ENCODE results near the gene OXSR1.
"Not testable (repeated sequence)": the region's sequence is repeated elsewhere in the genome, so short reads cannot be mapped to it uniquely, and the experiment has no call there.

The OXSR1 gene

DNA sequence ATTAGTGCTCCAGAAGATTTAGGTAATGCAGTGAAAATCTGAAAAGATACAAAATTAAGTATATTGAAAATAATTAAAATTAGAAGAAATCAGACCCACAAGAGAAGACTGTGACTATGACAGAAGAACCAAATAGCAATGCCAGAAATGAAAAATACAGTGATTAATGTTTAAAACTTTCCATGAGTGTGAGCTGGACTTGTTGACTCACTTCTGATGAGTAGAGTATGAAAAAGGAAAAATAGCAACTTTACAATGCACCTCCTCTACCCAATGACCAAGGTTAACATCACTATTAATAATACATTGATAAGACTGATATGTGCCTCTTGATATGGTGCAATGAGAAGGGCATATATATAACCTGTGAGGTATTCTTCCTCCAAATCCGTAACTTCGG, 60.9 kb downstream of the OXSR1 start:
- peak; percentile 19 for DNase-seq (ENCODE audit: low spot score)

DNA sequence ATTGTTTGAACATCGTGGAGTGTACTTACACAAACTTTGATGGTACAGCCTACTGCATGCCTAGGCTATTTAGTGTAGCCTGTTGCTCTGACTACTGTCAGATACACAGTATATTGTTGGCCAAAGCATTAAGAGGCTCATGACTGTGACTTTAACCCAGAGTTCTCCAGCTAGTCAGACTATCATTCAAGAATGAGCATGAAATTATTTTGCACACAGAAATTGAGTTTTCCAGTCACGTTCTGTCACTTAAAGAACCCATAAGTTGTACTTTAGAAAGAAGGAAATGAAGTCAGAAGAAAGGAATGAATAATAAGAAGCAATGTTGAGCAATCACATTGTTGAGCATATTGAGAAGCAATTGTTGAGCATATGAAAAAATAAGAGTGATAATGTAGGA, 62.7 kb downstream of the OXSR1 start:
- DNase-seq (ENCODE audit: low spot score), result peak; percentile 53

DNA sequence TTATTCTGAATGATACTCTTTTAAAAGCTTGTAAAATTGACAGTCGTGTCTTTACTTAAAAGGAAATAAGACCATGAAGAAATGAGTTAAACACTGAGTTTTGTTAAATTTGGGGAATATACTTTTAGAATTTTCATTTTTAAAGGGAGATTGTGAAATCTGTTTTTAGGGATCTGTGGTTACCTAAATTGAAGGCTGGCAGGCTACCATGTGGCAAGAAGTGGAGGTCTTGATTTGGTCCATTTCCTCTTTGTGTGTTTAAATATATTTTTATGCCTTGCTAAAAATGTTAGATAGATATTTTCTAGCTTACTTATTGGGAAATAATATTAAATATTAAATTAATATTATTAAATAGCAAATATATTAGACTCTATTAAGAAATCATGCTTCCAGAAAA, 63.7 kb downstream of the OXSR1 start:
- DNase-seq (ENCODE audit: low spot score), result no peak

DNA sequence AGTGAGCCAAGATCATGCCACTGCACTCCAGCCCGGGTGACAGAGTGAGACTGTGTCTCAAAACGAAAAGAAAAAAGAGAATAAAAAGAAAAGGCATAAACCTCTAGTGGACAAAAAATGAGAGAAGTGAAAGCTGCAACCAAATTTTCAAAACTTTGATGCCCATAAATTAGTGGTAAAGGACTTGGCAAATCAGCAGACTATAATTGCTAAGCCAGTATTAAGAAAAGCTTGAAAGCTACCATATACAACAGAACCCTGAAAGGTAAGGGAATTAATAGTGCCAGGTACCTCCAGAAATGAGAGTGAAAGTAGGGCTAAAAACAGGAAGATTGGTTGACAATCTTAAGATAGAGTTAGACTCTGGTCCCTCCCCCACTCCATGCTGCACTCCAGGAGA, 67.4 kb downstream of the OXSR1 start:
- DNase-seq (ENCODE audit: low spot score), result no peak

DNA sequence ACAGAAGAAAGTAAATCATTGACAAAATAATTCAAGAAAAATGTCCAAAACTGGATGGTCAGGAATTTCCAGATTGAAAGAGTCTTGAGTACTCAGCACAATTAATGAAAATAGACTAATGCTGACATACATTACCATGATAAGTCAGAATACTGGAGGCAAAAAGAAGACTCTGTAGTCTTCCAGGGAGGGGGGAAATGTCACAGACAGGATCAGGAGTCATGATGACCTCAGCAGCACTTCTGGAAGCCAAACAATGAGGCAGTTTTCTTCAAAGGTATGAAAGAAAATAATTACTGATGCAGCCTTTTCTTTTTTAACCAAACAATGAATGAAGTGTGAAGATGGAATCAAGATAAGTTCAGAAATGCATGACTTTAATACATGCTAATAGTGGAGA, 70.1 kb downstream of the OXSR1 start:
- DNase-seq (ENCODE audit: low spot score), result no peak

DNA sequence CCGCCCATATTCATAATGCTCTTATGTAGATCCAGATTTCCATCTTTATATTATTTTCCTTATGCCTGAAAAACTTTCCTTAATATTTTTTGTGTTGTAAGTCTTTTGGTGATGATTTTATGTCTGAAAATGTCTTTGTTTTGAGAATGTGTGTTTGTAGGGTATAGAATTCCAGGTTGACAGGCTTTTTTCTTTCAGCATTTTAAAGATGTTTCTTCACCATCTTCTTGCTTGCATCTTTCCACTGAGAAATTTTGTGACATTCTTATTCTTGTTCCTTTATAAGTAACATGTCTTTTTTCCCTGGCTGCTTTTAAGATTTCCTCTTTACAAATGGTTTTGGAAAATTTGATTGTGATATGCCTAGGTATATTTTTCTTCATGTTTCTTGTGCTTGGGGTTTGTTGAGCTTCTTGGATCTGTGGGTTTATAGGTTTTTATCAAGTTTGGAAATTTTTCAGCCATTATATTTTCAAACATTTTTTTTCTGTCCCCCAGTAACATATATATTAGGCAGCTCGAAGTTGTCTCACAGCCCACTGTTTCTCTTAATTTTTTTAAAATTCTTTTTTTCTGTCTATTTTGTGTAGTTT, 73.2 kb downstream of the OXSR1 start:
- no peak for DNase-seq (ENCODE audit: low spot score)

DNA sequence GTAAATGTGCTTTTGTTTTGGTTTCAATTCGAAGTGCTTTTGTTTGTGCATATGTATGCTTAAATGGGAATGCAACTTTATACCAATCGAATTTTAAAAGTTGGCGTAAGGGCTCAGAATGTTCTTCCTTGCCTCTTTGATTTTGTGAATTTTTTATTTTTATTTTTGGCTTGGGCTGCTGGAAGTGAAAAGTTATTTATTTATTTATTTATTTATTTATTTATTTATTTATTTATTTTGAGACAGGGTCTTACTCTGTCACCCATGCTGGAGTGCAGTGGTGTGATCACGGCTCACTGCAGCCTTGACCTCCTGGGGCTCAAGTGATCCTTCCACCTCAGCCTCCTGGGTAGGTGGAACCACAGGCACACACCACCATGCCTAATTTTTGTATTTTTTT, 77.5 kb downstream of the OXSR1 start:
- DNase-seq (ENCODE audit: low spot score), result not testable (repeated sequence)

DNA sequence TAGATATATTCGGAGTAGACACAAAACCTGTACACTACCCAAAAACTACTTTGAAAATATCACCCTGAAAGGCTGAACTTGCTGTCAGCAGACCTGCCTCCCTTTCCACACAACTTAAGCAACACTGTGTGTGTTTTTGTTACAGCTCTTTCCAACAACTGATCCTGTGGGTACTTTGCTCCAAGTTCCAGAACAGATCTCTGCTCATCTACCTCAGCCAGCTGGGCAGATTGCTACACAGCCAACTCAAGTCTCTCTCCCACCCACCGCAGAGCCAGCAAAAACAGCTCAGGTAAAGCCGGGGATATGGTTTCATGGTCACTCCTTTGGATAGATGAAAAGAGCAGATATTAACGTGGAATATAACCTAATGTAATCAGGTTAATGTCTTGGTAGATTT, 80.6 kb downstream of the OXSR1 start:
- no peak for DNase-seq (ENCODE audit: low spot score)

DNA sequence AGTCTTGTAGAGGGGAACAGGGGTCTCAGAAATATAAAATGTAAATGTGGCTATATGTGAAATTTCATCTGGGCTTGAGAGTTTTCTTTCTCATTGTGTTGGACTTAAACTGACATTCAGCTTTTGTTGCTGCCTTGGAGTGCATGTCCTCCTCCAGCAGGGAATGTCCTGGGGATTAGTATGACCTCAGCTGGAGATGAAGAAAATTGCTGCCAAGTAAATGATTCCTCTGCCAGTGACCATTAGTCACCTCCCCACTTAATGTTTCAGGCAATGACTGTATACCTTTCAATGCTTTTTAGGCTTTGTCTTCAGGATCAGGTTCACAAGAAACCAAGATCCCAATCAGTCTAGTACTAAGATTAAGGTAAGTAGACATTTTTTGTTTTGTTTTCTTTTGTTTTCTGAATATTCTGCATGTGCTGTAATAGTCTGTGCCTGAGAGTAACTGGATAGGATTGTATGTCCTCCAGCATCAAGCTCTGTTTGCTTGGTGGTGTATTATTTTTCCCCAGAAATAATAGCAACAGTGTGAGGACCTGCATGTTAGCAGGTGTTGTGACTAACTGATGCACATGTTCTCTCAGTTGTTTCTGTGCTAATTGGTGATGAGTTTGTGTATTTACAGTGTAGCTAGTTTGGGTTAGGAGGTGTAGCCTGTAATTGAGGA, 82.2 kb downstream of the OXSR1 start:
- peak; percentile 94 for DNase-seq (ENCODE audit: low spot score)

DNA sequence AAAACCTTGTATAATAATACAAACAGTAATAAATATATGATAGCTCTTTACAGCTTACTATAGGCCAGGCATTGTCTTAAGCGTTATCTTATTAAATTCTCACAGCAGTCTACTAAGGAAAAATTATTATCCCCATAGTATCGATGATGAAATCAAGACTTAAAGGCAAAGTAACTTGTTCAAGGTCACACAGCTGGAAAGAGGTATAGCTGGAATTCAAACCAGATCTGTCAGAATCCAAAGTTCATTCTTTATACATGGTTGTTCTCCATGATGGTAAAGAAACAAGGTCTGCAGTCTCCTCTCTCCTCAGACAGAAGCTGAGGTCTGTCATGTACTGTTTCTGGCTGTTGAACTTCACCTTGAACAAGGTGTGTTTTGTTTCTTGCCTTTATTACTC, 84.9 kb downstream of the OXSR1 start:
- DNase-seq (ENCODE audit: low spot score), result no peak

DNA sequence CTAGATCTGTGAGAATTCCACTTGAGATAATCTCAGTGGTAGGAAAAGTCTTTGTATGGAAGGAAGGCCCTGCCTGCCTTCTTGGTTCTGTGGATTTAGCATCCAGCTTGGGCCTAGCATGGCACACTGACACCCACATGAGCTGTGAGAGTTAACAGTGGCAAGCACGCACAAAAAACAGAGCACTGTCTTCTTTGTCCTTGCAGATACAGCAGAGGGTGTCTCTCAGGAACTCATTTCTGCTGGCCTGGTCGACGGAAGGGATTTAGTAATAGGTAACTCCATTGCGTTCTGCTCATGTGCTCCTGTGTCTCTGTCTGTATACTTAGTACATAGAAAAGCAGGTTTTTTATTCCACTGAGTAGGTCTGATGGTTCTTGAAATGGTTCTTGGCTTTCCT, 85.9 kb downstream of the OXSR1 start:
- DNase-seq (ENCODE audit: low spot score), result no peak

DNA sequence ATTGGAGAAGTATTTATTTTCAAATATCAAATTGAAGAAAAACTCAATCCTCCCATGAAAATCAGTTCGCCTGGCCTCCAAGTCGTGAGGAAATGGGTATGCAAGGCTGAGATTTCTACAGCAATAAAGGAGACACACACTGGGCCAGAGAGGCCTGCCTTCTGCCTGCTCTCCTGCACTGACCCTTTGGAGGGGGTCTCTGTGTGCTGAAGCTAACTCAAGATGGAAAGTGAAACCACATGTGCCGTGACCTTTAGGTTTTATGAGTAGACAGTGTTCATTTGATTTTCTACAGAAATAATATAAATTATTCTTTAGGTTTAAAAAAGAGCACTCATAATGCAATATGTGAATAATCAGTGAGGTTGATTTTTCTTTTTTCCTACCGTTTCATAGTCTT, 88.4 kb downstream of the OXSR1 start:
- DNase-seq (ENCODE audit: low spot score), result no peak

DNA sequence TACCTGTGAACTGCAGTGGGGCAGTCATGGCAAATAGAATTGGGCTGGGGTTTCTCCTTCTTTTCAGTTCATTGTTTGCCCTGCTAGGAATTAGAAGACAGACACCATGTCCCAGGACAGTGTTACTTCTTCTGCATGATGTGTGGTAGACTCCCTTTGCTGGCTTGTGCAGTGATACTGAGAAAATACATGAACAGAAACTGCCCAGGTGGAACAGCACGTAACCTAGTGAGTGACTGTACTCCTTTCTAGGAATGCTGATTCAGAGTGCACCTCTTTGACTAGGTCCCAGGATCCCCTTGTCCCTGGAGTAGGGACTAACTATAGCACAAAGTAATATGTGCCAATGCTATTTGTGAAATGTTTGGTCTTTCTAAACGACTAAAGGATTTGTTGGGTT, 89.5 kb downstream of the OXSR1 start:
- DNase-seq (ENCODE audit: low spot score), result no peak

DNA sequence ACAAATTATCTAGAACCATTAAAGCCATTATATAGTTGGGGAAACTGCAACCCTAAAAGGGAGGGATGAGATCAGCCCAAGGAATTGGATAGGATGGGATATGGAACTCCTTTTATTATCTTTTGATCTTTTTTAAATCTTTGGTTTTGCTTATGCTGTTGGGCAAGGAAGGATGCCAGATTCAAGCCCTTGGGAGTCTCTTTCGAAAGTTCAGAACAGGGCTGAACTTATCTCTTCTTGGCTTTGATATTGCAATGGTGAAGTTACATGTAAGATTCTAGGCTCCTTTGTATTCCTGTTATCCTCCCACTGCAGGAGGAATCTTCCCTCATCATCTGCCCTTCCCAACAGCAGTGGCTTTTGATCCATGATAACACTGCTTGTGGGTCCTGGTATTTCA, 90.3 kb downstream of the OXSR1 start:
- no peak for DNase-seq (ENCODE audit: low spot score)

DNA sequence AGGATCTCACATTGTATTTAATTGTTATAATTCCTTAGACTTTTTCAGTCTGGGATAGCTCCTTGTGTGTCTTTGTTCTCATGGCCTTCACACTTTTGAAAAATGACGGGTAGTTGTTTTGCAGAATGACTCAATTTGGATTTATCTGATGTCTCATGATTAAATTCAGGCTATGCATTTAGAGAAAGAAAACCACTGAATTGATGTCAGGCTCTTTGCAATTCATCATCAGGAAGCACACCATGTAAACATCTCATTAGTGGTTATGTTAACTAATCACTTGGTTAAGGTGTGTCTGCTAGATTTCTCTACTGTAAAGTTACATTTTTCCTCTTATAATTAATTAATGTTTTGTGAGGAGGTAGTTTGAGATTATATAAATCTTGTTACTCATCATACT, 92.2 kb downstream of the OXSR1 start:
- no peak for DNase-seq (ENCODE audit: low spot score)

DNA sequence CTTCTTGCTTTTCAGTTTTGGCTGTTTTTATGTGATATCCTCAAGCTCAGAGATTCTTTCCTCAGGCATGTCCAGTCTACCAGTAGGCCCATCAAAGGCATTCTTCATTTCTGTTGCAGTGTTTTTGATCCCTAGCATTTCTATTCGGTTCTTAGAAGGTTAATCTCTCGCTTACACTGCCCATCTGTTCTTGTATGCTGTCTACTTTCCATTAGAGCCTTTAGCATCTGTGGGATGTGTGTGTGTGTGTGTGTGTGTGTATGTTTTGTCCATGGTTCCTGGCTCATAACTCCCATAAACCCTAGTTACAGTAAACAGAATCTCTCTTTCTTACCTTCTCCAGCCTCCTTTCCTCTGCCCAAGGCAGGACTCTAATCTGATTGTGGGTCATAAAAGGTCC, 95.1 kb downstream of the OXSR1 start:
- DNase-seq (ENCODE audit: low spot score), result no peak

DNA sequence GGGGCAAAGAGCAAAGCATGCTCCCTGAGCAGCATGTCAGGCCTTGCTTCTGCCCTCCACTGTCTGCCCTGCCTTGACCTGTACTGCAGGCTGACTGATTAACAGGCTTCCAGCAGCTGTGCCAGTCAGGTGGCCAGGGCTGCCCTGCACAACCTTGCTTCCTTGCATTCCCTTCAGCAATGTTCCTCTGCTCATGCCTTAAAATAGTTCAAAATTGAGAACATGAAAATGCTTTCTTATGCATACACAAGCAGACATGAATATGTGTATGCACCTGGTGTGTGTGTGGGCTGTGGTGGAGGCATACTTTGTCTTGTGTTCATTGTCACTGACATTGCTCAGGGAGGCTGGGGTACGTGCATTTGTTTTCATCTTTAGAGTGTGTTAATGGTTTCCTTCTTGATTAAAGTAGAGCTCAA, 99.0 kb downstream of the OXSR1 start:
- DNase-seq (ENCODE audit: low spot score), result no peak

DNA sequence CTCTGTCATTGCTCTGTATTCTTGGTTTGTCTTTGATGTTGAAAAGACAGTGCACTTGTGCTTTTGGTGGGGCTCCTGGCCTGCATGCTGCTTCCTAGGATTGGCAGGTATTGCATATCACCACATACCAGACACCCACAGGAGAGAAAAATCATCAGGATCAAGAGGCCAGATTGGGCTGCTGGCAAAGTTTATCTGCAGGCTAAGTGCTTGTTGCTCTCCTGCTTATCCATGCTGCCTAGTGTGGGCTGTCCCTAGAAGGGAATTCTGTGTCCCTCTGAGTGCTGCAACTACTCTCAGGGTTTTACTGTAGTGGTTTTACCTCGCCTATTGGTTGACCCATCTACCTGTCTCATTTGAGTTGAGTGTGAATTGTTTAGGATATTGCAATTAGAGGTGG, 99.4 kb downstream of the OXSR1 start:
- DNase-seq (ENCODE audit: low spot score), result no peak

DNA sequence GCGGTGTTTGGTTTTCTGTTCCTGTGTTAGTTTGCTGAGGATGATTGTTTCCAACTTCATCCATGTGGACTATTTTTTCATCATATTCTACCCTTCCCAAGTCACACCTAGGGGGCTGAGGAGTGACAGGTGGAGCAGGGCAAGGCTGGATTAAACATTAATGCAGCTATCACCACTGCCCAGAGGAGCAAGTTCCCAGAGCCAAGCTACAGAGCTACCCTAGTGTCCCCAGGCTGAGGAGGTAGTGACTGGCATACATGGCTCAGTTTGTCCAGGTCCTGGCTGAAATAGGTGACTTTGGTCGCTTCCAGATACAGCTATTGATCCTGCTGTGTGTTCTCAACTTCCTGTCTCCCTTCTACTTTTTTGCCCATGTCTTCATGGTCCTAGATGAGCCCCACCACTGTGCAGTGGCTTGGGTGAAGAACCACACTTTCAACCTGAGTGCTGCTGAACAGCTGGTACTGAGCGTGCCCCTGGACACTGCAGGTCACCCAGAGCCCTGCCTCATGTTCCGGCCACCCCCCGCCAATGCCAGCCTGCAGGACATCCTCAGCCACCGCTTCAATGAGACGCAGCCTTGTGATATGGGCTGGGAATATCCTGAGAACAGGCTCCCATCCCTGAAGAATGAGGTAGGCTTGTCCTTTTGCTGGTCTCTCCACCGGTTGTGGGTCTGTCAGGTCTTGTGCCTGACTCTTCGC, 100.4 kb downstream of the OXSR1 start, which contains the start of gene SLC22A13:
SLC22A13 (plus strand) TSS at position 209 of the 704 bp plus-strand sequence; CDS start at position 258, 49 bp downstream.
- no peak for DNase-seq (ENCODE audit: low spot score)

DNA sequence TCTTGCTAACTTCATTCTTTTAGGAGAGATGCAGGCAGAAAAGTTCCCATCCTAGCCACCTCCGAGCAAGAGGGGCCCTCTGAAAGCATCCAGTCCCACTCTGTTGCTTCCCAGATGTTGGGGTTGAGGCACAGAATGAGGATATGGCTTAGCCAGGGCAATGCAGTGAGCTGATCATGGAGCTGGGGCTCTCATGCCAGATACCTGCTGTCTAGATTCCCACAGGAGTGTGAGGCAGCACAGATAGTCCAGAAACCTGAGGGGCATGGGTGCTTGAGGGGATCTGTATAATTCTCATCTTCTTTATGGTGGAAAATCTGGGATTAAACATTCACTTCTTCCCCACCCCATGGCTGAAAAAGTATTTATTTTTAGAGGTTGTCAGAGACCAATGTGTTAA, 101.5 kb downstream of the OXSR1 start:
- no peak for DNase-seq (ENCODE audit: low spot score)

DNA sequence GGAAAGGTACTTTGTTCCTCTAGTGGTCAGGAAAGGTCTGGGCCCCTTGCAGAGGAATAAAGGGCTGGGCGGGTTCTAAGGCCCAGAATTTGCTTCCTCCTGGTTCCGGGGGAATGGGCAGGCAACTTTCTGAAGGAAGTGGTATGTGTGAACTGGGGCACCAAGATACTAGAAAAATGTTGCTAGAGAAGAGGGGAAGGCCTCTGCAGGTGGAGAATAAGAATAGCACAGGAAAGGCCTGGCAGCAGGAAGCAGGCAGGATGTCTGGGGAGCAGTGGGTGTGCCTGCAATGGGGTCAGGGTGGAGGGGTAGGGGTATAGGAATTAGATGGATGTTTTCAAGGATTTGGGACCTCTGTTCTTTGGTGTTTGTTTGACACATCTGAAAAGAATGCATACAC, 102.3 kb downstream of the OXSR1 start:
- no peak for DNase-seq (ENCODE audit: low spot score)

DNA sequence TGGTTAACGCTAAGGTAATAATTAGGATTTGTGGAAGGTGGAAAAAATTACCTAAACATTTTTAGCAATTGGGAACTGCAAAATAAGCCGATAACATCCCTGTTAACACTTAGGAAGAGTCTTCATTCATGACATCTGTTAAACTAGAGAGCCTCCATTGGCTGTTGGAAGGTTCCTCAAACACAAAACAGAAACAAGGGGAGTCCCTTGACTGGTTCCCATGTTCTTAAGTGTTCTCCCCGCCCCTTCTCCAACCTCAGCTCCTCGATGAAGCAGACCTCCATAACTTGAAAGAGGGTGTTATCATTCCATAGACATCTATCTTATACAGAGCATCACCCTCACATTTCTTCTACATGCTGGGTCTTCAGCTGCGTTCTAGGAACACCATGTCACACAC, 102.8 kb downstream of the OXSR1 start:
- DNase-seq (ENCODE audit: low spot score), result no peak

DNA sequence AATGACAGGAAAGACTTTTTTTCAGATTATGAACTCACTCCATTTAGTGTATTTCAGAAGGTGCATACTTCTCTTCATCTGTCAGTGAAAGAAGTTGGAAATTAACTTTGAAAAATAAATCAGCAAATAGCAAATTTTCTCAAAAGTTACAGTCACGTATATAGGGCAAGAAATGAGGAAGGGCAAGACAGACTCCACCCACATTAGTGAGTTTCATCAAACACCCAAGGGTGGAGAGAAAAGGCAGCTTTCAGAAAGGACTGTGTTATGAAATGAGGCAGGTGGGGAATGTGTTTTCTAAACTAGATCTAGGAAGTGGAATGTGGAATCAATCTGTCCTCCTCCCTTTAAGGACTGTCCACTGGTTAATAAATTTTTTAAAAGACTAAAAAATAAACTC, 103.2 kb downstream of the OXSR1 start:
- DNase-seq (ENCODE audit: low spot score), result no peak

DNA sequence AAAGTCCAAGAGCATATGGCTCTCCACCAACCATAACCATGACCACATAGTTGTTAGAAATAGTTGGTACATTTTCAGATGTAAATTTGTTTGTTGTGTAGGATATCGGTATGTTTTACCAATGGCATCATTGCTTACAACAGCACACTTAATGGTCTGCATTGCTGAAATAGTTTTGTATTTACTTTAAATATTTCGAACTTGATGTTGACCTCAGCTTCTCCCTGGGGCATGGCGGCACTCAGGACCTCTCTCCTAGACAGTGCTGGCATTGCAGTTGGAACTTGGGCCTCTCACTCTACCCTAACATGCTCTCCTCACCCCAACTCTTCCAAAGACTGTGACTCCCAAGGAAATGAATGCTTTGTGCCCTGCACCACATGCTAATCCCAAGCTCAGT, 105.3 kb downstream of the OXSR1 start:
- no peak for DNase-seq (ENCODE audit: low spot score)

Data from AG08395 (cell line).